ENCODE measurements around the gene PCDHB8.
"Not testable (repeated sequence)": the region's sequence is repeated elsewhere in the genome, so short reads cannot be mapped to it uniquely, and the experiment has no call there.

GRCh38 chr5:141152096-141152495 lies 25.5 kb upstream of the PCDHB8 start:
- TF ChIP-seq CTCF, POLR2A, EP300 (IDR thresholded peaks at IDR 0.05): not testable (repeated sequence)

Data from gastroesophageal sphincter (tissue), 3 donors.